ENCODE data around the gene ALAD. TPM values are rescaled to one million over a fixed set of nuclear protein-coding genes. Genes with fewer than 3 reads are reported as not detected.

The ALAD gene
- total and polyA plus RNA-seq, 9 of the 15 experiments (the other 6 are each of a cell fraction or from before 2014, with no cell fraction given), result 1.3 to 12.7 (median 6.8) TPM

DNA sequence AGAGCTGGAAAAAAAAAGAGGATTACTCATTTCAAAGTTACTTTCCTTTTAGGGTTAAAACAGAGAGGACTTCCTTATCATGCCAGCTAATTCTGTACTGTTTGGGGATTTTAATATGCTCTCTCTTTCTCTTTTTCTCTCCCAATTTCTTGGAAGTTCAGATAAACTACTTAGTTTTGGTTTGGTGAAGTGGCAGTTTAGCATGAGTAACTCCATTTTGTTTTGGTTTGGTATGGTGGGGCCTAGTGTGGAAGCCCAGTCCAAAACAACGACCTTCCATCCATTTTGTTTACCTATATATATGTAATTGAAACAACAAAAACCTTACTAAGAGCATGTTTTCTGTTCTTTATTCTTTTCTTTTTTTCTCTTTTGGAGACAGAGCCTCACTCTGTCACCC is 55.4 kb downstream of the ALAD start (continued):
- TF ChIP-seq, protein P1, sequence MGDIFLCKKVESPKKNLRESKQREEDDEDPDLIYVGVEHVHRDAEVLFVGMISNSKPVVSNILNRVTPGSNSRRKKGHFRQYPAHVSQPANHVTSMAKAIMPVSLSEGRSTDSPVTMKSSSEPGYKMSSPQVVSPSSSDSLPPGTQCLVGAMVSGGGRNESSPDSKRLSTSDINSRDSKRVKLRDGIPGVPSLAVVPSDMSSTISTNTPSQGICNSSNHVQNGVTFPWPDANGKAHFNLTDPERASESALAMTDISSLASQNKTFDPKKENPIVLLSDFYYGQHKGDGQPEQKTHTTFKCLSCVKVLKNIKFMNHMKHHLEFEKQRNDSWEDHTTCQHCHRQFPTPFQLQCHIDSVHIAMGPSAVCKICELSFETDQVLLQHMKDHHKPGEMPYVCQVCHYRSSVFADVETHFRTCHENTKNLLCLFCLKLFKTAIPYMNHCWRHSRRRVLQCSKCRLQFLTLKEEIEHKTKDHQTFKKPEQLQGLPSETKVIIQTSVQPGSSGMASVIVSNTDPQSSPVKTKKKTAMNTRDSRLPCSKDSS (IDR thresholded peaks at IDR 0.05; ENCODE audit: low read depth, partially characterized antibody), result no peak
- TF ChIP-seq, protein P2, sequence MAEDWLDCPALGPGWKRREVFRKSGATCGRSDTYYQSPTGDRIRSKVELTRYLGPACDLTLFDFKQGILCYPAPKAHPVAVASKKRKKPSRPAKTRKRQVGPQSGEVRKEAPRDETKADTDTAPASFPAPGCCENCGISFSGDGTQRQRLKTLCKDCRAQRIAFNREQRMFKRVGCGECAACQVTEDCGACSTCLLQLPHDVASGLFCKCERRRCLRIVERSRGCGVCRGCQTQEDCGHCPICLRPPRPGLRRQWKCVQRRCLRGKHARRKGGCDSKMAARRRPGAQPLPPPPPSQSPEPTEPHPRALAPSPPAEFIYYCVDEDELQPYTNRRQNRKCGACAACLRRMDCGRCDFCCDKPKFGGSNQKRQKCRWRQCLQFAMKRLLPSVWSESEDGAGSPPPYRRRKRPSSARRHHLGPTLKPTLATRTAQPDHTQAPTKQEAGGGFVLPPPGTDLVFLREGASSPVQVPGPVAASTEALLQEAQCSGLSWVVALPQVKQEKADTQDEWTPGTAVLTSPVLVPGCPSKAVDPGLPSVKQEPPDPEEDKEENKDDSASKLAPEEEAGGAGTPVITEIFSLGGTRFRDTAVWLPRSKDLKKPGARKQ (CRISPR knock-in tag; IDR thresholded peaks at IDR 0.05), result no peak
- TF ChIP-seq TRIM24 (IDR thresholded peaks at IDR 0.05) (no peak), CREM (IDR thresholded peaks at IDR 0.05; ENCODE audit: low read depth) (no peak), MAFG (tag; conservative IDR thresholded peaks at IDR 0.05) (no peak), BRCA1 (IDR thresholded peaks at IDR 0.05) (no peak), BRCA1 (CRISPR knock-in tag; IDR thresholded peaks at IDR 0.05) (no peak), ZFP36 (IDR thresholded peaks at IDR 0.05; ENCODE audit: low read depth, low read length, partially characterized antibody) (no peak), HNRNPL (IDR thresholded peaks at IDR 0.05; ENCODE audit: low read depth, low read length) (no peak), ZNF436 (CRISPR knock-in tag; IDR thresholded peaks at IDR 0.05) (no peak), SMARCE1 (IDR thresholded peaks at IDR 0.05) (no peak), ELF1 (tag; IDR thresholded peaks at IDR 0.05) (no peak), POLR2G (IDR thresholded peaks at IDR 0.05; ENCODE audit: low read depth, low read length) (no peak), ZNF184 (CRISPR knock-in tag; IDR thresholded peaks at IDR 0.05) (no peak), BRD9 (IDR thresholded peaks at IDR 0.05; ENCODE audit: low read depth, partially characterized antibody) (no peak), POLR3A (IDR thresholded peaks at IDR 0.05; ENCODE audit: borderline replicate concordance, extremely low read depth, insufficient read depth, insufficient read length) (no peak)
- TF ChIP-seq, protein P3, sequence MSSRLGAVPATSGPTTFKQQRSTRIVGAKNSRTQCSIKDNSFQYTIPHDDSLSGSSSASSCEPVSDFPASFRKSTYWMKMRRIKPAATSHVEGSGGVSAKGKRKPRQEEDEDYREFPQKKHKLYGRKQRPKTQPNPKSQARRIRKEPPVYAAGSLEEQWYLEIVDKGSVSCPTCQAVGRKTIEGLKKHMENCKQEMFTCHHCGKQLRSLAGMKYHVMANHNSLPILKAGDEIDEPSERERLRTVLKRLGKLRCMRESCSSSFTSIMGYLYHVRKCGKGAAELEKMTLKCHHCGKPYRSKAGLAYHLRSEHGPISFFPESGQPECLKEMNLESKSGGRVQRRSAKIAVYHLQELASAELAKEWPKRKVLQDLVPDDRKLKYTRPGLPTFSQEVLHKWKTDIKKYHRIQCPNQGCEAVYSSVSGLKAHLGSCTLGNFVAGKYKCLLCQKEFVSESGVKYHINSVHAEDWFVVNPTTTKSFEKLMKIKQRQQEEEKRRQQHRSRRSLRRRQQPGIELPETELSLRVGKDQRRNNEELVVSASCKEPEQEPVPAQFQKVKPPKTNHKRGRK (tag; IDR thresholded peaks at IDR 0.05), result no peak
- TF ChIP-seq, protein P4, sequence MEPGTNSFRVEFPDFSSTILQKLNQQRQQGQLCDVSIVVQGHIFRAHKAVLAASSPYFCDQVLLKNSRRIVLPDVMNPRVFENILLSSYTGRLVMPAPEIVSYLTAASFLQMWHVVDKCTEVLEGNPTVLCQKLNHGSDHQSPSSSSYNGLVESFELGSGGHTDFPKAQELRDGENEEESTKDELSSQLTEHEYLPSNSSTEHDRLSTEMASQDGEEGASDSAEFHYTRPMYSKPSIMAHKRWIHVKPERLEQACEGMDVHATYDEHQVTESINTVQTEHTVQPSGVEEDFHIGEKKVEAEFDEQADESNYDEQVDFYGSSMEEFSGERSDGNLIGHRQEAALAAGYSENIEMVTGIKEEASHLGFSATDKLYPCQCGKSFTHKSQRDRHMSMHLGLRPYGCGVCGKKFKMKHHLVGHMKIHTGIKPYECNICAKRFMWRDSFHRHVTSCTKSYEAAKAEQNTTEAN (CRISPR knock-in tag; IDR thresholded peaks at IDR 0.05), result no peak
- TF ChIP-seq, protein P5, sequence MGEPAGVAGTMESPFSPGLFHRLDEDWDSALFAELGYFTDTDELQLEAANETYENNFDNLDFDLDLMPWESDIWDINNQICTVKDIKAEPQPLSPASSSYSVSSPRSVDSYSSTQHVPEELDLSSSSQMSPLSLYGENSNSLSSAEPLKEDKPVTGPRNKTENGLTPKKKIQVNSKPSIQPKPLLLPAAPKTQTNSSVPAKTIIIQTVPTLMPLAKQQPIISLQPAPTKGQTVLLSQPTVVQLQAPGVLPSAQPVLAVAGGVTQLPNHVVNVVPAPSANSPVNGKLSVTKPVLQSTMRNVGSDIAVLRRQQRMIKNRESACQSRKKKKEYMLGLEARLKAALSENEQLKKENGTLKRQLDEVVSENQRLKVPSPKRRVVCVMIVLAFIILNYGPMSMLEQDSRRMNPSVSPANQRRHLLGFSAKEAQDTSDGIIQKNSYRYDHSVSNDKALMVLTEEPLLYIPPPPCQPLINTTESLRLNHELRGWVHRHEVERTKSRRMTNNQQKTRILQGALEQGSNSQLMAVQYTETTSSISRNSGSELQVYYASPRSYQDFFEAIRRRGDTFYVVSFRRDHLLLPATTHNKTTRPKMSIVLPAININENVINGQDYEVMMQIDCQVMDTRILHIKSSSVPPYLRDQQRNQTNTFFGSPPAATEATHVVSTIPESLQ (CRISPR knock-in tag; IDR thresholded peaks at IDR 0.05), result no peak
- TF ChIP-seq, protein P6, sequence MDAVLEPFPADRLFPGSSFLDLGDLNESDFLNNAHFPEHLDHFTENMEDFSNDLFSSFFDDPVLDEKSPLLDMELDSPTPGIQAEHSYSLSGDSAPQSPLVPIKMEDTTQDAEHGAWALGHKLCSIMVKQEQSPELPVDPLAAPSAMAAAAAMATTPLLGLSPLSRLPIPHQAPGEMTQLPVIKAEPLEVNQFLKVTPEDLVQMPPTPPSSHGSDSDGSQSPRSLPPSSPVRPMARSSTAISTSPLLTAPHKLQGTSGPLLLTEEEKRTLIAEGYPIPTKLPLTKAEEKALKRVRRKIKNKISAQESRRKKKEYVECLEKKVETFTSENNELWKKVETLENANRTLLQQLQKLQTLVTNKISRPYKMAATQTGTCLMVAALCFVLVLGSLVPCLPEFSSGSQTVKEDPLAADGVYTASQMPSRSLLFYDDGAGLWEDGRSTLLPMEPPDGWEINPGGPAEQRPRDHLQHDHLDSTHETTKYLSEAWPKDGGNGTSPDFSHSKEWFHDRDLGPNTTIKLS (IDR thresholded peaks at IDR 0.05; ENCODE audit: borderline replicate concordance, low read depth), result no peak
